HK-2 (cell line): ENCODE results near the gene THEM5.
A peak's percentile ranks its signal among the peaks of the same experiment; 100 is the strongest.
"Not testable (repeated sequence)": the region's sequence is repeated elsewhere in the genome, so short reads cannot be mapped to it uniquely, and the experiment has no call there.

Experiments used
- DNase-seq: peaks from one replicate; pipeline ENCODE4 v3.0.0-alpha.2; 2018; ENCODE audit not compliant: unreplicated experiment

The THEM5 gene

GRCh38 chr1:151867765-151868411, 14.4 kb upstream of the THEM5 start:
- no peak for DNase-seq

- DNase-seq, result no peak
These were observed 13.8 kb upstream of the THEM5 start for GRCh38 chr1:151867321-151867720.

GRCh38 chr1:151864411-151864810, 10.9 kb upstream of the THEM5 start:
- DNase-seq, result no peak

- no peak for DNase-seq
These were observed 9.1 kb upstream of the THEM5 start for GRCh38 chr1:151862604-151863003.

- no peak for DNase-seq
These were observed 7.1 kb upstream of the THEM5 start for GRCh38 chr1:151860504-151861187.

GRCh38 chr1:151859891-151860293, 6.4 kb upstream of the THEM5 start:
- DNase-seq, result no peak

GRCh38 chr1:151858886-151859665, 5.6 kb upstream of the THEM5 start:
- no peak for DNase-seq

GRCh38 chr1:151858030-151858746, 4.7 kb upstream of the THEM5 start:
- DNase-seq, result no peak

- no peak for DNase-seq
These were observed 2.4 kb upstream of the THEM5 start for GRCh38 chr1:151855933-151856332.

- not testable (repeated sequence) for DNase-seq
These were observed 2.0 kb upstream of the THEM5 start for GRCh38 chr1:151855516-151855915.

- DNase-seq, result no peak
These were observed 1.1 kb upstream of the THEM5 start for GRCh38 chr1:151854658-151855057.

- DNase-seq, result no peak
These were observed 779 bp downstream of the THEM5 start for GRCh38 chr1:151852733-151853132.

- DNase-seq, result no peak
These were observed 1.6 kb downstream of the THEM5 start for GRCh38 chr1:151851886-151852285.

- no peak for DNase-seq
These were observed 3.6 kb downstream of the THEM5 start for GRCh38 chr1:151849871-151850270.

- DNase-seq, result no peak
These were observed 4.4 kb downstream of the THEM5 start for GRCh38 chr1:151849126-151849525.

GRCh38 chr1:151847867-151848596, 5.5 kb downstream of the THEM5 start:
- DNase-seq, result no peak

GRCh38 chr1:151846686-151847237, 6.8 kb downstream of the THEM5 start:
- no peak for DNase-seq

GRCh38 chr1:151846062-151846568, 7.4 kb downstream of the THEM5 start:
- DNase-seq, result peak; percentile 20

GRCh38 chr1:151843398-151843797, 10.1 kb downstream of the THEM5 start:
- no peak for DNase-seq

GRCh38 chr1:151841141-151841540, 12.4 kb downstream of the THEM5 start:
- DNase-seq, result no peak

GRCh38 chr1:151840421-151840820, 13.1 kb downstream of the THEM5 start:
- DNase-seq, result no peak
